Left ventricle myocardium inferior (tissue), 1 donor: ENCODE measurements around the gene TMEM178A. TPM values are rescaled to one million over a fixed set of nuclear protein-coding genes. Genes with fewer than 3 reads are reported as not detected.
"Not testable (repeated sequence)": the region's sequence is repeated elsewhere in the genome, so short reads cannot be mapped to it uniquely, and the experiment has no call there.

Source experiments
- DNase-seq: peaks from one replicate; pipeline ENCODE4 v3.0.0-alpha.2; 2020
- H3K27ac ChIP-seq: fragments of 200-600 bp; replicated peaks from 2 replicates; pipeline ENCODE4 v1.8.0; 2021
- H3K27me3 ChIP-seq: fragments of 200-600 bp; 2 replicates; pipeline ENCODE4 v1.8.0; 2021; ENCODE audit warnings: low read depth
- H3K36me3 ChIP-seq: fragments of 200-600 bp; 2 replicates; pipeline ENCODE4 v1.8.0; 2021
- H3K4me1 ChIP-seq: fragments of 200-600 bp; 2 replicates; pipeline ENCODE4 v1.8.0; 2021
- H3K4me3 ChIP-seq: fragments of 200-600 bp; 2 replicates; pipeline ENCODE4 v1.8.0; 2021; ENCODE audit warnings: mild to moderate bottlenecking, moderate library complexity
- H3K9me3 ChIP-seq: fragments of 200-600 bp; replicated peaks from 2 replicates; pipeline ENCODE4 v1.8.0; 2021
- CTCF ChIP-seq: fragments of 200-600 bp; IDR thresholded peaks from 2 replicates; pipeline ENCODE4 v1.8.0; 2021; ENCODE audit warnings: antibody characterized with exemption, mild to moderate bottlenecking, borderline replicate concordance
- intact Hi-C: fragments of 100-400 bp; cut with micrococcal nuclease; formaldehyde crosslinking; loops from one replicate; pipeline ENCODE4 v1.11.0; 2022
- total RNA-seq: library from RNA; stranded (reverse); fragmentation: NEBNext Ultra II Directional; extraction: Animal tissue kit (Norgen Biotek cat#: 25700); gene quantifications from one replicate; pipeline ENCODE4 v1.2.1, GENCODE V29; 2021
- donor health status: DM: no; HTN: yes; CAD: no; lungs with severe emphysema.

TMEM178A gene
- total RNA-seq, 1 donor from 2014 or later, result 3.6 TPM

GRCh38 chr2:39622860-39623259, 42.9 kb upstream of the TMEM178A start:
- Histone ChIP-seq H3K4me1 (peaks cover 9% of the 10 kb centered on the region), H3K9me3 (no peaks in the 10 kb centered on the region), H3K27me3 (no peaks in the 10 kb centered on the region), H3K36me3 (no peaks in the 10 kb centered on the region), H3K4me3 (no peak overlapping the region), H3K27ac (no peak overlapping the region)
- DNase-seq, result no peak
- TF ChIP-seq CTCF, result no peak
- intact Hi-C loops, result no loop called here

DNA sequence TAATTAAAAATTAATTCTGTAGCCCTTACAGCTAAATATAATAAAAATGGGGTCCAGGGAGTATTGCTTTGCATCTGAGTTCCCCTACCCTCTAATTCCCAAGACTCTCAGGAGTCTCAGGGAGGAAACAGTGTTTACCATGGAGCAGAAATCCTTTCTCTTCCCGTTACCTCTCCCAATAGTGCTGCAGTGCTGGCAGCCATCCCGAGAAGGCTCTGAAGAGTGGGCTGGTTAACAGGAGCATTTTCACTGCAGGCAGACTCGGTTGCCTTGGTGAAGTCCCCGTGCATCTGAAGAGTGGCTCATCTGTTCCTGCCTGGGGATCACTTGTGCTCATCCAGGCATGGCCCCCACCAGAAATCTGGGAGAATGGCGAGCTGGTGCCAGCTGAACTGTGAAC, 41.8 kb upstream of the TMEM178A start:
- intact Hi-C loops, result no loop called here
- H3K4me1 ChIP-seq, result peaks cover 9% of the 10 kb centered on the region
- H3K27ac ChIP-seq, result no peak overlapping the region
- no peak for TF ChIP-seq CTCF
- no peaks in the 10 kb centered on the region for H3K9me3 ChIP-seq
- no peak for DNase-seq
- no peaks in the 10 kb centered on the region for H3K27me3 ChIP-seq
- no peaks in the 10 kb centered on the region for H3K36me3 ChIP-seq
- no peak overlapping the region for H3K4me3 ChIP-seq

- Histone ChIP-seq H3K4me3 (no peak overlapping the region), H3K36me3 (no peaks in the 10 kb centered on the region), H3K27me3 (no peaks in the 10 kb centered on the region), H3K27ac (no peak overlapping the region), H3K9me3 (no peaks in the 10 kb centered on the region), H3K4me1 (peaks cover 4% of the 10 kb centered on the region)
- no peak for DNase-seq
- intact Hi-C loops, result no loop called here
- TF ChIP-seq CTCF, result no peak
Observed at GRCh38 chr2:39625193-39625926, 40.4 kb upstream of the TMEM178A start.

DNA sequence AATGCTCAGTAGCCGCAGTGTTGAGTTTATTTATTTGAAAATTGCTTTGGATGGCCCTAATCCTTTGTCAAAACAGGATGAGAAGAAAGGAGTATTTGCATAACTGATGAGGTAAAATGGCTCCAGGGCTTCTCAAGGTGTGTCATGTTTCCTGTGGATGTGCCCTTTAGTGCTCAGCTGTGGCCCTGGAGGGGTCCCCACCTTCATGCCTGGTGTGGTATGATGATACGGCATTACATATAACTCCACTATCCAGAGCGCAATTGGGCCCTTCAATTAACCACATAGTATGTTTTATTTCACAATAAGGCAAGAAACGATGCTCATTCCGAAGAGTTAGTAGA, 39.8 kb upstream of the TMEM178A start:
- intact Hi-C loops, result no loop called here
- no peak for TF ChIP-seq CTCF
- no peaks in the 10 kb centered on the region for H3K9me3 ChIP-seq
- no peaks in the 10 kb centered on the region for H3K4me1 ChIP-seq
- no peaks in the 10 kb centered on the region for H3K36me3 ChIP-seq
- no peak overlapping the region for H3K4me3 ChIP-seq
- H3K27me3 ChIP-seq, result no peaks in the 10 kb centered on the region
- H3K27ac ChIP-seq, result no peak overlapping the region
- DNase-seq, result no peak

- DNase-seq, intact Hi-C loops: not testable (repeated sequence)
Observed at GRCh38 chr2:39628346-39628745, 37.4 kb upstream of the TMEM178A start.

DNA sequence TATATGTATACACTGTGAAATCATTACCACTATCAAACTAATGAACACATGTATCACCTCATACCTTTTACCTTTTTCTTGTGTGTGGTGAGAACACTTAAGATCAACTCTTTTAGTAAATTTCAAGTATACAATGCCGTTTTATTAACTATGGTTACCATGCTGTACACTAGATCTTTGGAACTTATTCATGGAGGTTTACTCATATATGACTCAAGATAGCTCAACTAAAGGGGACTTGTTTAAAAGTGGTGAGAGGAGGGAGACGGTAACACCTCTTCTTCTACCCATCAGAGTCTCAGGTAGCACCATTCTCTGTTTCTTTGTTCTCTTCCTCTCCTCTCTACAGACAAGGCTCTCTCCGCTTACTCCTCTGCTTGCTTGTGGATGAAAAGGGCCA, 36.1 kb upstream of the TMEM178A start:
- Histone ChIP-seq H3K4me1 (peaks cover 4% of the 10 kb centered on the region), H3K9me3 (no peaks in the 10 kb centered on the region), H3K4me3 (no peak overlapping the region), H3K27me3 (no peaks in the 10 kb centered on the region), H3K27ac (no peak overlapping the region), H3K36me3 (no peaks in the 10 kb centered on the region)
- DNase-seq, result no peak
- intact Hi-C loops, result no loop called here
- TF ChIP-seq CTCF, result no peak

More at GRCh38 chr2:39628346-39628745, 37.4 kb upstream of the TMEM178A start:
- not testable (repeated sequence) for H3K4me3 ChIP-seq, H3K9me3 ChIP-seq, H3K27me3 ChIP-seq, H3K4me1 ChIP-seq, H3K27ac ChIP-seq, H3K36me3 ChIP-seq
